HK-2 (cell line): Measurements from ENCODE around the gene UNK.

ENCODE experiments used
- DNase-seq: peaks from one replicate; pipeline ENCODE4 v3.0.0-alpha.2; 2018; ENCODE audit not compliant: unreplicated experiment

UNK gene

DNA sequence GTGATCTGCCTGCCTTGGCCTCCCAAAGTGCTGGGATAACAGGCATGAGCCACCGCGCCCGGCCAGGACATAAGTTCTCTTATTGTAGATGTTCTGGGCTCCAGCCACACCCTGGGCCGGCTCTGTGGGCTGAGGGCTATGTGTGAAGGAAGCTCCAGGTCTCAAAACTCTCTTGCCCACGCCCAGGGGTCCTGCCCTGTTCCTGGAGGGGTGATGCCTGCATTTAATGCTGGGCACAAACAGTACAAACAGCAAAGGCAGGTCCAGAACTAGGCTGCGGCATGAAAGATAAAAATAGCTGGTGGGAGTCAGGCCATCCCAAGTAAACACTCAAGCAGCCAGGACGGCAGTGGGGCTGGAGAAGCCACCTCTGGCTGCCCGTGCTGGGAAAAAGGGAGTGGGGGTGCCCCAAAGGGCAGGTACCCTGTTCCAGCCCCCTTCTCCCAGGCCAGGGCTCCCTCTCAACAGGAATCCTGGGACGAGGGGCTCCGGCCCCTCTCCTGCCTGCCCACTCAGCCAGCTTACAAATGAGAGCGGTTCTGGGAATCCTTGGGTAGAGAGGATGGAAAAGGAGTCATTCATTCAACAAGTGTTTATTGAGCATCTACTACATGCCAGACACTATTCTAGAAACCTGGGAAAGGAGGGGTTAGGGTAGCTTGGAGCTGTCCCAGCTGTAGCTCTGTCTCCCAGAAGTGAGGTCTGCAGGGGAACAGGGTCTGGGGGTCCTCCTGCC, 89.1 kb downstream of the UNK start:
- no peak for DNase-seq

DNA sequence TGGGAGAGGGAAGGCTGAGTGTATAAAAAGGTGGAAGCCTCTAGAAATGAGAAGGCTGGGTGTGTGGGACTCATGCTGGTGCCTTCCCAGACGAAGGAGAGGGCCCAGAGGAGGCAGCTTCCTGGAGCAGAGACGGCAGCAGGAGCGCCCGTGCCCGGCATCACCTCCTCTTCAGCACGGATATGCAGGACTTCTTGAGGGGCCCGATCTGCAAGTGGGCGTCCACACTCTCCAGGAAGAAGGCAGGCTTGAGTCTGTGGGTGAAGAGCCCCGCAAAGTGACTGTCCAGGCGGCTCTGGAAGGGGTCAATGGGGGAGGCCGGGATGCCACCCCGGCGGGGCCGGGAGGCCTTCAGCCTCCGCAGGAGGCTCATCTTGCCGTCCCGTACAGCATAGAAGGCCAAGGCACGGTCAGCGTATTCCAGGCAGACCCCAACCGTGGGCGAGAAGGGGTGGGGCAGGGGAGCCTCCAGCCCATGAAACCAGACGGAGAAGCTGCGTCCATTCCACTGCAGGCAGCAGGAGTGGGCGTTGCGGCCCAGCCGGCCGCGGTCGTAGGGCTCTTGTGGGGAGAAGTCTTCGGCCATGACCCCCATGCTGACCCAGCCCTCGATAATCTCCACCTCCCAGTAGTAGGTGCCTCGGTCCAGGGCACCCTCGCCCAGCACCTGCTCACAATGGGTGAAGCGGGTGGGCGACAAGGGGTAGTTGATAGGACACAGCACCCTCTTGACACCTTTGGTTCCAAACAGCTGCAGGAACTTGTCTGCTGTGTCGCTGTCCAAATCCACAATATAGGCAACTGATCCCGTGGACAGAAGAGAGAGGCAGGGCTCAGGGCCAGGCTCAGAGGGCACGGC, 89.9 kb downstream of the UNK start:
- no peak for DNase-seq
